ENCODE measurements around the gene CMSS1. TPM values are rescaled to one million over a fixed set of nuclear protein-coding genes. Genes with fewer than 3 reads are reported as not detected.

CMSS1 gene
- total and polyA plus RNA-seq, 9 donors, result 14.5 to 54.0 (median 24.9) TPM

DNA sequence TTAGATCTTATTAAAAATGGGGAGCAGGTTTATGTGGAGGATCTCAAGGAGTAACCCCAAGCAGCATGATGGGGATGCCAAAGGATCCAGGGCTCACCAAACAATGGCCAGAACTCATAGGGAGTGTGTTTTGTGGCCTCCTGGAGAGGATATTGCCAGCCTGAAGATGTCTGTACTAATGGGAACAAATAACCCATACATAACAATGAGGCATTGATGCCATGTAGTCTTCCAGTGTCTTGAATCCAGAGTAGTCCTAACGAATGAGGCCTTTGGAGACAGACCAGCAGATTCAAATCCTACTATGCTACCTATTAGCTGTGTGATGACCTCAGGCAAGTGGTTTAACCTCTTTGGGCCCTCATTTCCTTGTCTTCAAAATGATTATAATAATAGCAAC is 45.0 kb upstream of the CMSS1 start:
- Histone ChIP-seq H3K4me1 (ENCODE audit: insufficient read depth) (no peaks in the 10 kb centered on the region), H3K36me3 (no peaks in the 10 kb centered on the region), H3K9me3 (no peaks in the 10 kb centered on the region), H3K27me3 (no peaks in the 10 kb centered on the region), H3K27ac (no peak overlapping the region), H3K4me3 (no peak overlapping the region)
- TF ChIP-seq POLR2A (IDR thresholded peaks at IDR 0.05) (no peak), EP300 (IDR thresholded peaks at IDR 0.05) (no peak)
- TF ChIP-seq, protein P1, sequence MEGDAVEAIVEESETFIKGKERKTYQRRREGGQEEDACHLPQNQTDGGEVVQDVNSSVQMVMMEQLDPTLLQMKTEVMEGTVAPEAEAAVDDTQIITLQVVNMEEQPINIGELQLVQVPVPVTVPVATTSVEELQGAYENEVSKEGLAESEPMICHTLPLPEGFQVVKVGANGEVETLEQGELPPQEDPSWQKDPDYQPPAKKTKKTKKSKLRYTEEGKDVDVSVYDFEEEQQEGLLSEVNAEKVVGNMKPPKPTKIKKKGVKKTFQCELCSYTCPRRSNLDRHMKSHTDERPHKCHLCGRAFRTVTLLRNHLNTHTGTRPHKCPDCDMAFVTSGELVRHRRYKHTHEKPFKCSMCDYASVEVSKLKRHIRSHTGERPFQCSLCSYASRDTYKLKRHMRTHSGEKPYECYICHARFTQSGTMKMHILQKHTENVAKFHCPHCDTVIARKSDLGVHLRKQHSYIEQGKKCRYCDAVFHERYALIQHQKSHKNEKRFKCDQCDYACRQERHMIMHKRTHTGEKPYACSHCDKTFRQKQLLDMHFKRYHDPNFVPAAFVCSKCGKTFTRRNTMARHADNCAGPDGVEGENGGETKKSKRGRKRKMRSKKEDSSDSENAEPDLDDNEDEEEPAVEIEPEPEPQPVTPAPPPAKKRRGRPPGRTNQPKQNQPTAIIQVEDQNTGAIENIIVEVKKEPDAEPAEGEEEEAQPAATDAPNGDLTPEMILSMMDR (IDR thresholded peaks at IDR 0.05), result no peak
- 78 to 86% (median 85%) methylated on average over 1 of the region's 1 CpG for WGBS, 3 donors
- intact Hi-C loops (cut with DNase I), result no loop called here
- no peak for DNase-seq

GRCh38 chr3:99774467-99774866 is 43.2 kb upstream of the CMSS1 start:
- 47 to 53% (median 49%) methylated on average over 2 of the region's 2 CpGs for WGBS, 3 donors
- H3K27me3 ChIP-seq, result no peaks in the 10 kb centered on the region
- H3K27ac ChIP-seq, result no peak overlapping the region

DNA sequence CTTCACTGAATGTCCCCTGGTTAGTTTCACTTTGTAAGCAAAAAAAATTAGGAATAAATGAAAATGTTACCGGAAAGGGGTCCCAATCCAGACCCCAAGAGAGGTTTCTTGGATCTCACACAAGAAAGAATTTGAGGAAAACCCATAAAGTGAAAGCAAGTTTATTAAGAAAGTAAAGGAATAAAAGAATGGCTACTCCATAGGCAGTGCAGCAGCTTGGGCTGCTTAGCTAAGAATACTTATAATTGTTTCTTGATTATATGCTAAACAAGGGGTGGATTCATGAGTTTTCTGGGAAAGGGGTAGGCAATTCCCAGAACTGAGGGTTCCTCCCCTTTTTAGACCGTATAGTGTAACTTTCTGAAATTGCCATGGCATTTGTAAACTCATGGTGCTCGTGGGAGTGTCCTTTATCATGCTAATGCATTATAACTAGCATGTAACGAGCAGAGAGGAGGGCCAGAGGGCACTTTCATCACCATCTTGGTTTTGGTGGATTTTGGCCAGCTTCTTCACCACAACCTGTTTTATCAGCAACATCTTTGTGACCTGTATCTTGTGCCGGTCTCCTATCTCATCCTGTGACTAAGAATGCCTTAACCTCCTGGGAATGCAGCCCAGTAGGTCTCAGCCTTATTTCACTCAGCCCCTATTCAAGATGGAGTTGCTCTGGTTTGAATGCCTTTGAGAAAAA is 41.0 kb upstream of the CMSS1 start:
- no peak overlapping the region for H3K27ac ChIP-seq
- TF ChIP-seq, protein P1 (IDR thresholded peaks at IDR 0.05), result no peak
- TF ChIP-seq EP300 (IDR thresholded peaks at IDR 0.05) (no peak), POLR2A (IDR thresholded peaks at IDR 0.05) (no peak)

More at GRCh38 chr3:99774467-99774866, 43.2 kb upstream of the CMSS1 start:
- TF ChIP-seq POLR2A (IDR thresholded peaks at IDR 0.05) (no peak), EP300 (IDR thresholded peaks at IDR 0.05) (no peak)
- TF ChIP-seq, protein P1 (IDR thresholded peaks at IDR 0.05), result no peak
- Histone ChIP-seq H3K4me1 (ENCODE audit: insufficient read depth) (no peaks in the 10 kb centered on the region), H3K36me3 (no peaks in the 10 kb centered on the region), H3K4me3 (no peak overlapping the region), H3K9me3 (no peaks in the 10 kb centered on the region)
- no peak for DNase-seq
- intact Hi-C loops (cut with DNase I), result no loop called here

GRCh38 chr3:99777210-99777549 is 40.5 kb upstream of the CMSS1 start:
- Histone ChIP-seq H3K27me3 (no peaks in the 10 kb centered on the region), H3K36me3 (no peaks in the 10 kb centered on the region), H3K9me3 (no peaks in the 10 kb centered on the region), H3K4me1 (ENCODE audit: insufficient read depth) (no peaks in the 10 kb centered on the region), H3K27ac (no peak overlapping the region), H3K4me3 (no peak overlapping the region)
- intact Hi-C loops (cut with DNase I), result no loop called here
- 85 to 89% (median 86%) methylated on average over 2 of the region's 2 CpGs for WGBS, 3 donors
- TF ChIP-seq, protein P1 (IDR thresholded peaks at IDR 0.05), result no peak
- TF ChIP-seq POLR2A (IDR thresholded peaks at IDR 0.05) (no peak), EP300 (IDR thresholded peaks at IDR 0.05) (no peak)
- DNase-seq, result no peak

More for the DNA sequence above, 41.0 kb upstream of the CMSS1 start:
- H3K27me3 ChIP-seq, result no peaks in the 10 kb centered on the region
- intact Hi-C loops (cut with DNase I), result no loop called here
- H3K4me3 ChIP-seq, result no peak overlapping the region
- WGBS, 3 donors, result 56 to 76% (median 70%) methylated on average over 5 of the region's 5 CpGs
- no peaks in the 10 kb centered on the region for H3K9me3 ChIP-seq
- no peaks in the 10 kb centered on the region for H3K4me1 ChIP-seq (ENCODE audit: insufficient read depth)
- no peak for DNase-seq
- no peaks in the 10 kb centered on the region for H3K36me3 ChIP-seq
